Mesenchymal stem cell (in vitro differentiated cells and primary cell): Measurements from ENCODE around the gene CLIP2.
"Not testable (repeated sequence)": the region's sequence is repeated elsewhere in the genome, so short reads cannot be mapped to it uniquely, and the experiment has no call there.

ENCODE experiments used
- DNase-seq: peaks from one replicate; pipeline ENCODE4 v3.0.0-alpha.2; 2013
- H2AFZ ChIP-seq: one replicate; pipeline ENCODE4 v1.6.1; 2013; ENCODE audit warnings: low read depth, mild to moderate bottlenecking, control low read depth, inconsistent platforms, low read length, moderate library complexity
- H2AK5ac ChIP-seq: 2 replicates; pipeline ENCODE4 v1.6.1; 2013; ENCODE audit warnings: low read length, moderate library complexity, mild to moderate bottlenecking, inconsistent platforms; ENCODE audit not compliant: severe bottlenecking
- H2BK120ac ChIP-seq: one replicate; pipeline ENCODE4 v1.6.1; 2013; ENCODE audit warnings: low read depth, mild to moderate bottlenecking, inconsistent platforms, low read length, moderate library complexity
- H2BK12ac ChIP-seq, 2 experiments: one replicate each; pipeline ENCODE4 v1.6.1; 2013; ENCODE audit warnings: inconsistent platforms in 2 of 2, low read length in 2 of 2, mild to moderate bottlenecking in 2 of 2, moderate library complexity in 2 of 2, control low read depth in 1 of 2
- H2BK15ac ChIP-seq: one replicate; pipeline ENCODE4 v1.6.1; 2013; ENCODE audit warnings: mild to moderate bottlenecking, low read depth, inconsistent platforms; ENCODE audit not compliant: poor library complexity, severe bottlenecking
- H2BK5ac ChIP-seq: 2 replicates; pipeline ENCODE4 v1.6.1; 2013; ENCODE audit warnings: low read depth, mild to moderate bottlenecking, low read length, control low read depth, inconsistent platforms; ENCODE audit not compliant: poor library complexity, severe bottlenecking
- H3K14ac ChIP-seq, 2 experiments: one replicate each; pipeline ENCODE4 v1.6.1; 2013; ENCODE audit warnings: inconsistent platforms in 2 of 2, low read length in 2 of 2, control low read depth in 1 of 2, mild to moderate bottlenecking in 1 of 2, moderate library complexity in 1 of 2
- H3K18ac ChIP-seq, 2 experiments: one replicate each; pipeline ENCODE4 v1.6.1; 2013; ENCODE audit warnings: inconsistent platforms in 2 of 2, low read length in 2 of 2, control low read depth in 1 of 2, low read depth in 1 of 2, mild to moderate bottlenecking in 1 of 2
- H3K23ac ChIP-seq, 2 experiments: one replicate each; pipeline ENCODE4 v1.6.1; 2013; ENCODE audit warnings: inconsistent platforms in 2 of 2, low read length in 2 of 2, mild to moderate bottlenecking in 2 of 2, moderate library complexity in 2 of 2, control low read depth in 1 of 2
- H3K27ac ChIP-seq: 2 replicates; pipeline ENCODE4 v1.5.1; 2013; ENCODE audit warnings: mild to moderate bottlenecking, moderate library complexity, low read length, control low read depth, inconsistent platforms; ENCODE audit not compliant: poor library complexity, severe bottlenecking
- H3K27me3 ChIP-seq, 2 experiments: 2 replicates each; pipeline versions ENCODE4 v1.6.1 to v1.7.0; 2013; ENCODE audit warnings: low read length in 2 of 2, mild to moderate bottlenecking in 2 of 2, moderate library complexity in 2 of 2, control low read depth in 1 of 2, inconsistent platforms in 1 of 2; ENCODE audit not compliant: control insufficient read depth in 1 of 2, insufficient read depth in 1 of 2
- H3K36me3 ChIP-seq, 2 experiments: 2 replicates each; pipeline versions ENCODE4 v1.6.1 to v1.7.0; 2013; ENCODE audit warnings: low read length in 2 of 2, control low read depth in 1 of 2, inconsistent platforms in 1 of 2, low read depth in 1 of 2, mild to moderate bottlenecking in 1 of 2; ENCODE audit not compliant: insufficient read depth in 2 of 2, control insufficient read depth in 1 of 2
- H3K4ac ChIP-seq, 2 experiments: one replicate each; pipeline ENCODE4 v1.6.1; 2013; ENCODE audit warnings: inconsistent platforms in 2 of 2, low read length in 2 of 2, mild to moderate bottlenecking in 2 of 2, moderate library complexity in 2 of 2, control low read depth in 1 of 2, low read depth in 1 of 2
- H3K4me1 ChIP-seq: 2 replicates; pipeline ENCODE4 v1.6.1; 2013; ENCODE audit warnings: low read depth, low read length, control low read depth; ENCODE audit not compliant: control insufficient read depth, insufficient read depth
- H3K4me2 ChIP-seq: 2 replicates; pipeline ENCODE4 v1.6.1; 2013; ENCODE audit warnings: low read length, mild to moderate bottlenecking, inconsistent platforms; ENCODE audit not compliant: poor library complexity, severe bottlenecking
- H3K4me3 ChIP-seq, 2 experiments: 2 replicates each; pipeline versions ENCODE4 v1.5.1 to v1.7.0; 2013; ENCODE audit warnings: low read length in 2 of 2, mild to moderate bottlenecking in 2 of 2, control low read depth in 1 of 2, low read depth in 1 of 2; ENCODE audit not compliant: insufficient read depth in 1 of 2
- H3K79me1 ChIP-seq: replicated peaks from 2 replicates; pipeline ENCODE4 v1.6.1; 2013; ENCODE audit warnings: mild to moderate bottlenecking, control low read depth, low read length, inconsistent platforms; ENCODE audit not compliant: poor library complexity, severe bottlenecking
- H3K9ac ChIP-seq: 2 replicates; pipeline ENCODE4 v1.7.0; 2013; ENCODE audit warnings: mild to moderate bottlenecking, low read length, moderate library complexity
- H3K9me3 ChIP-seq: 2 replicates; pipeline ENCODE4 v1.7.0; 2013; ENCODE audit warnings: mild to moderate bottlenecking, low read length; ENCODE audit not compliant: control insufficient read depth
- H4K8ac ChIP-seq: one replicate; pipeline ENCODE4 v1.6.1; 2013; ENCODE audit warnings: inconsistent platforms, mild to moderate bottlenecking, low read length, moderate library complexity
- H4K91ac ChIP-seq: one replicate; pipeline ENCODE4 v1.6.1; 2013; ENCODE audit warnings: mild to moderate bottlenecking, low read length, inconsistent platforms
- WGBS: methylation state at CpG from one replicate; pipeline ENCODE4 v1.1.7; 2013; ENCODE audit warnings: mixed read lengths; 5-methylcytosine and 5-hydroxymethylcytosine counted together

Gene CLIP2

GRCh38 chr7:74253835-74254128 is 35.4 kb upstream of the CLIP2 start:
- peaks cover 21% of the 10 kb centered on the region for H3K79me1 ChIP-seq
- 1% methylated on average over 9 of the region's 10 CpGs for WGBS
- peak overlapping the region in 1 of 2 experiments; percentile 92 for H2BK12ac ChIP-seq
- H4K91ac ChIP-seq, result peak overlapping the region; percentile 88
- H3K4me3 ChIP-seq, result peak overlapping the region; percentile 94 to 100
- peak overlapping the region in 1 of 2 experiments; percentile 98 for H3K4ac ChIP-seq
- H3K36me3 ChIP-seq, result peaks cover 21 to 24% of the 10 kb centered on the region in 2 experiments
- H2AFZ ChIP-seq, result peak overlapping the region; percentile 98
- H3K27ac ChIP-seq, result no peak overlapping the region
- H3K14ac ChIP-seq, result no peak overlapping the region
- H3K4me2 ChIP-seq, result peak overlapping the region; percentile 80
- no peak overlapping the region for H3K23ac ChIP-seq
- no peak overlapping the region for H2BK15ac ChIP-seq
- DNase-seq, result no peak
- peak overlapping the region; percentile 96 for H3K9ac ChIP-seq
- H2BK5ac ChIP-seq, result no peak overlapping the region
- peak overlapping the region; percentile 81 for H4K8ac ChIP-seq
- H3K9me3 ChIP-seq, result no peaks in the 10 kb centered on the region
- H3K4me1 ChIP-seq, result peaks cover 10% of the 10 kb centered on the region
- no peaks in the 10 kb centered on the region for H3K27me3 ChIP-seq
- H2AK5ac ChIP-seq, result no peak overlapping the region
- H3K18ac ChIP-seq, result peak overlapping the region; percentile 64 to 99
- no peak overlapping the region for H2BK120ac ChIP-seq

- WGBS, result under 1% methylated on average over 70 of the region's 75 CpGs
- peak within 1 kb of the TSS; percentile 97 to 99 for H3K18ac ChIP-seq
- H2BK15ac ChIP-seq, result peak within 1 kb of the TSS; percentile 99
- H3K4ac ChIP-seq, result peak within 1 kb of the TSS; percentile 93 to 99
- H3K4me1 ChIP-seq, result peaks cover 10% of the 10 kb centered on the region
- DNase-seq, result peak; percentile 97
- H4K8ac ChIP-seq, result peak within 1 kb of the TSS; percentile 95
- peak within 1 kb of the TSS; percentile 94 to 100 for H3K4me3 ChIP-seq
- peak within 1 kb of the TSS; percentile 86 for H2BK5ac ChIP-seq
- H2AK5ac ChIP-seq, result no peak within 1 kb of the TSS
- peak within 1 kb of the TSS; percentile 80 for H3K4me2 ChIP-seq
- peak within 1 kb of the TSS; percentile 93 for H2BK120ac ChIP-seq
- H2BK12ac ChIP-seq, result peak within 1 kb of the TSS; percentile 38 to 92
- H3K14ac ChIP-seq, result peak within 1 kb of the TSS in 1 of 2 experiments; percentile 99
- no peaks in the 10 kb centered on the region for H3K9me3 ChIP-seq
- peak within 1 kb of the TSS; percentile 98 for H2AFZ ChIP-seq
- H3K36me3 ChIP-seq, result peaks cover 16 to 19% of the 10 kb centered on the region in 2 experiments
- peak within 1 kb of the TSS; percentile 98 for H4K91ac ChIP-seq
- peak within 1 kb of the TSS in 1 of 2 experiments; percentile 99 for H3K23ac ChIP-seq
- H3K27me3 ChIP-seq, result no peaks in the 10 kb centered on the region
- peak within 1 kb of the TSS; percentile 93 for H3K27ac ChIP-seq
- H3K9ac ChIP-seq, result peak within 1 kb of the TSS; percentile 96
- peaks cover 18% of the 10 kb centered on the region for H3K79me1 ChIP-seq
Observed at GRCh38 chr7:74254129-74254857, 34.9 kb upstream of the CLIP2 start, which contains the start of gene RFC2. RFC2 (minus strand) TSS chr7:74254399; CDS start chr7:74254383, 16 bp downstream.

- Histone ChIP-seq H3K14ac (peak overlapping the region in 1 of 2 experiments; percentile 99), H2BK120ac (peak overlapping the region; percentile 93), H4K8ac (peak overlapping the region; percentile 95), H3K9ac (peak overlapping the region; percentile 96), H2BK5ac (peak overlapping the region; percentile 86), H2BK12ac (peak overlapping the region; percentile 38 to 80), H3K4ac (peak overlapping the region; percentile 93 to 99), H3K27ac (peak overlapping the region; percentile 93), H3K4me3 (peak overlapping the region; percentile 94 to 100), H3K4me2 (peak overlapping the region; percentile 80), H3K36me3 (peaks cover 10 to 14% of the 10 kb centered on the region in 2 experiments), H3K9me3 (no peaks in the 10 kb centered on the region), H2AK5ac (no peak overlapping the region), H2AFZ (peak overlapping the region; percentile 69), H3K79me1 (peaks cover 16% of the 10 kb centered on the region), H3K18ac (peak overlapping the region; percentile 97), H3K4me1 (peaks cover 10% of the 10 kb centered on the region), H2BK15ac (peak overlapping the region; percentile 99), H4K91ac (peak overlapping the region; percentile 98), H3K23ac (no peak overlapping the region), H3K27me3 (no peaks in the 10 kb centered on the region)
- 33% methylated on average over 20 of the region's 20 CpGs for WGBS
- DNase-seq, result no peak
Observed at GRCh38 chr7:74254858-74255379, 34.3 kb upstream of the CLIP2 start.

- not testable (repeated sequence) for H3K4ac ChIP-seq, H3K9me3 ChIP-seq, H3K14ac ChIP-seq, H2BK120ac ChIP-seq, H2AK5ac ChIP-seq, H3K4me2 ChIP-seq, H3K23ac ChIP-seq, DNase-seq, H3K27ac ChIP-seq, H4K8ac ChIP-seq, H2BK15ac ChIP-seq, H4K91ac ChIP-seq, H3K36me3 ChIP-seq, H3K18ac ChIP-seq, H2AFZ ChIP-seq, H2BK5ac ChIP-seq, H2BK12ac ChIP-seq, H3K27me3 ChIP-seq
- Histone ChIP-seq H3K4me3 (peak overlapping the region in 1 of 2 experiments; percentile 94), H3K9ac (peak overlapping the region; percentile 96), H3K4me1 (peaks cover 10% of the 10 kb centered on the region), H3K79me1 (peaks cover 16% of the 10 kb centered on the region)
- WGBS, result 92% methylated on average over 6 of the region's 6 CpGs
Observed at GRCh38 chr7:74255461-74255860, 33.7 kb upstream of the CLIP2 start.
